OCI-LY1 (cell line): ENCODE measurements around the gene UBE2V1.

Experiments
- H2AFZ ChIP-seq: fragments of 200-600 bp; sonication (generic), shearing (Covaris generic); 2 replicates; pipeline ENCODE4 v1.6.0; 2014; ENCODE audit warnings: antibody characterized with exemption, mild to moderate bottlenecking, low read length
- H3F3A ChIP-seq: fragments of 200-600 bp; sonication (generic), shearing (Covaris generic); 2 replicates; pipeline ENCODE4 v1.6.0; 2014; ENCODE audit warnings: mild to moderate bottlenecking, antibody characterized with exemption, low read length, moderate library complexity; ENCODE audit not compliant: insufficient read depth
- H3K27ac ChIP-seq: fragments of 200-600 bp; sonication (generic); 2 replicates; pipeline ENCODE4 v1.5.1; 2014; ENCODE audit warnings: low read length, mixed run types, mild to moderate bottlenecking, low read depth; ENCODE audit not compliant: poor library complexity, severe bottlenecking
- H3K27me3 ChIP-seq: fragments of 200-600 bp; sonication (generic); 2 replicates; pipeline ENCODE4 v1.6.0; 2014; ENCODE audit warnings: antibody characterized with exemption, mild to moderate bottlenecking, low read length, moderate library complexity; ENCODE audit not compliant: insufficient read depth
- H3K36me3 ChIP-seq: fragments of 200-600 bp; sonication (generic); 2 replicates; pipeline ENCODE4 v1.6.1; 2014; ENCODE audit warnings: mild to moderate bottlenecking, antibody characterized with exemption, low read length, moderate library complexity, mixed read lengths; ENCODE audit not compliant: insufficient read depth
- H3K4me1 ChIP-seq: fragments of 200-600 bp; sonication (generic); 2 replicates; pipeline ENCODE4 v1.5.1; 2014; ENCODE audit warnings: mild to moderate bottlenecking, low read length, moderate library complexity; ENCODE audit not compliant: insufficient read depth, severe bottlenecking
- H3K4me2 ChIP-seq: fragments of 200-600 bp; sonication (generic), shearing (Covaris generic); 2 replicates; pipeline ENCODE4 v1.6.1; 2014; ENCODE audit warnings: low read length
- H3K4me3 ChIP-seq: fragments of 200-600 bp; sonication (generic); 2 replicates; pipeline ENCODE4 v1.5.1; 2014; ENCODE audit warnings: low read length, low read depth, mild to moderate bottlenecking, mixed read lengths; ENCODE audit not compliant: poor library complexity, severe bottlenecking
- H3K79me2 ChIP-seq: fragments of 200-600 bp; shearing (Covaris generic); 2 replicates; pipeline ENCODE4 v1.6.1; 2016; ENCODE audit warnings: mixed run types, low read length, mixed read lengths; ENCODE audit not compliant: insufficient read depth
- H3K9ac ChIP-seq: fragments of 200-600 bp; sonication (generic), shearing (Covaris generic); 2 replicates; pipeline ENCODE4 v1.6.1; 2014; ENCODE audit warnings: mild to moderate bottlenecking, low read length, mixed read lengths
- H3K9me2 ChIP-seq: fragments of 200-600 bp; sonication (generic), shearing (Covaris generic); 2 replicates; pipeline ENCODE4 v1.6.1; 2014; ENCODE audit warnings: low read depth, mild to moderate bottlenecking, low read length, mixed read lengths
- H3K9me3 ChIP-seq: fragments of 200-600 bp; shearing (Covaris generic); 2 replicates; pipeline ENCODE4 v1.6.1; 2014; ENCODE audit warnings: low read length, mixed read lengths
- H4K20me1 ChIP-seq: fragments of 200-600 bp; sonication (generic), shearing (Covaris generic); 2 replicates; pipeline ENCODE4 v1.6.0; 2016; ENCODE audit warnings: mild to moderate bottlenecking, low read length; ENCODE audit not compliant: insufficient read depth
- EZH2 ChIP-seq: fragments of 200-600 bp; sonication (generic), shearing (Covaris generic); IDR thresholded peaks from 2 replicates; pipeline ENCODE4 v1.8.0; 2017; ENCODE audit warnings: borderline replicate concordance, mixed run types, mild to moderate bottlenecking, antibody characterized with exemption, low read length, moderate library complexity, mixed read lengths
- TF ChIP-seq, protein P1 (sequence below): fragments of 200-600 bp; sonication (generic), shearing (Covaris generic); IDR thresholded peaks from 2 replicates; pipeline ENCODE4 v1.5.1; 2017; ENCODE audit warnings: mild to moderate bottlenecking, antibody characterized with exemption, low read length, moderate library complexity, mixed read lengths

UBE2V1 gene

DNA sequence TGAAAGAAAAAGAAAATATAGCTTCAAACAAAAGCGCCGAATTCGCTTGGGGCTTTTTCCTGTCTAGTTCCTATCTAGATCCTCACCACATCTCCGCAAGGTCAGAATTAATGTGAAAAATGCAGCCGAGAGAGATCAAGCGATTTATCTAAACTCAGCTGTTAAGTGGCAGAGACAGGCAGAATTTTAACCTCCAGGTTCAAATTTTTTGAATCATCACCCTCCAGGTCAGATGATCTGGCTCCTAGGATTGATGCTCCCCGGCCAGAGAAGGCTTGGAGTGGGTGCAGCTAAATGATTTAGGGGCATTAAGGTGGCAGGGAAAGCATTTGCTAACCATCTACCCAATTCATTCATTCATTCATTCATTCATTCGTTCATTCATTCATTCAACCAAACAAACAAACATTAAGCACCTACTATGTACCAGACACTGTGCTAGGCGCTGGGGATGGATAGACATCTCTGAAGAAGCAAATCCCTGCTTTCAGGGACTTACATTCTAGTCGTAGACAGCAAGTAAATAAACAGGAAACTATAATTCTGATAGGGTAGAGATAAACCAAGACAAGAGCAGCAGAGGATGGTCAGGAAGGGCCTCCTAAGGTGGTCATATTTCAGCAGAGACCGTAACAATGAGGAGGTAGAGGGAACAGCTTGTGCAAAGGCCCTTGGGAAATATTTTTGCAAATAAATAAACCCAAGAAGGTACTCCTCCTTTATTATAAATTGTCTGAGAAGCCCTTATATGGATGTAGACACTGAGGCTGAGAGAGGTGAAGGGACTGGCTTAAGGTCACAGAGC is 672 bp upstream of the UBE2V1 start:
- Histone ChIP-seq H3K79me2 (peaks cover 41% of the 10 kb centered on the region), H3K4me3 (peak overlapping the region; percentile 96), H3K4me2 (peak overlapping the region; percentile 88), H3K36me3 (0 out of 2 replicates have a peak, but pooled peaks cover 11% of the 10 kb centered on the region), H3K9me2 (no peaks in the 10 kb centered on the region), H3K27me3 (no peaks in the 10 kb centered on the region), H3K9ac (peak overlapping the region; percentile 97), H2AFZ (no peak overlapping the region), H3F3A (no peaks in the 10 kb centered on the region), H3K27ac (peak overlapping the region; percentile 81), H3K4me1 (peaks cover 57% of the 10 kb centered on the region), H4K20me1 (no peaks in the 10 kb centered on the region), H3K9me3 (no peaks in the 10 kb centered on the region)
- TF ChIP-seq EZH2: no peak
- TF ChIP-seq, protein P1, sequence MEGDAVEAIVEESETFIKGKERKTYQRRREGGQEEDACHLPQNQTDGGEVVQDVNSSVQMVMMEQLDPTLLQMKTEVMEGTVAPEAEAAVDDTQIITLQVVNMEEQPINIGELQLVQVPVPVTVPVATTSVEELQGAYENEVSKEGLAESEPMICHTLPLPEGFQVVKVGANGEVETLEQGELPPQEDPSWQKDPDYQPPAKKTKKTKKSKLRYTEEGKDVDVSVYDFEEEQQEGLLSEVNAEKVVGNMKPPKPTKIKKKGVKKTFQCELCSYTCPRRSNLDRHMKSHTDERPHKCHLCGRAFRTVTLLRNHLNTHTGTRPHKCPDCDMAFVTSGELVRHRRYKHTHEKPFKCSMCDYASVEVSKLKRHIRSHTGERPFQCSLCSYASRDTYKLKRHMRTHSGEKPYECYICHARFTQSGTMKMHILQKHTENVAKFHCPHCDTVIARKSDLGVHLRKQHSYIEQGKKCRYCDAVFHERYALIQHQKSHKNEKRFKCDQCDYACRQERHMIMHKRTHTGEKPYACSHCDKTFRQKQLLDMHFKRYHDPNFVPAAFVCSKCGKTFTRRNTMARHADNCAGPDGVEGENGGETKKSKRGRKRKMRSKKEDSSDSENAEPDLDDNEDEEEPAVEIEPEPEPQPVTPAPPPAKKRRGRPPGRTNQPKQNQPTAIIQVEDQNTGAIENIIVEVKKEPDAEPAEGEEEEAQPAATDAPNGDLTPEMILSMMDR: no peak

DNA sequence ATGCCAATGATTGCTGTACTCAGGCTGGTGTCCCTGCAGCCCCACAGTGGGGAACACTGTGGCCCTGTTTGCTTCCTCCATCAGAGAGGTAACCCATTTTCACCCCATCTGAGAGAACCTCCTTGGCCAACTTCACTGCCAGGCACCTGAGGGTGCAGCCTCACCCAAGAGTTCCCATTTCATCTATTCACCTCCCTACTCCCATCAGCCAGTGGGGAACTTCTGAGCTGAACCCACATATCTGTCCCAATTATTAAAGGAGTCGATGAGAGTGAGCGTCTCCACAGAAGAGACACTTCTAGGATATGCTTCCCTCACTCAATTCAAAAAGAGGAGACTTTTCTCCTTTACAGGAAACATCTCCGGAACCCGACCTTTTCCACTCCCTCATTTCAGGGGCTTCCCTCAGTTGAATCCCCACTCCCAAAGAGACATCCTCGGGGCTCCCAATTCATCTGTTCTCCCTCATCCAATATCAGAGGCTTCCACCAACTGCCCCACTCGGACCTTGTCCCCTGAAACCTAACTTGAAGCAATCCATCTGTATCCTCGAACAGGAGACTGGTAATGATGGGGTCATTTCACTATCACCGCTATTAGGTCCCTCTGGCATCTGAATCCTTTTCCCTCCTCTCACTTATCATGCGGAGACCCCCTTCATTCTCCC is 988 bp downstream of the UBE2V1 start:
- no peaks in the 10 kb centered on the region for H4K20me1 ChIP-seq
- H3K27ac ChIP-seq: peak overlapping the region; percentile 46

DNA sequence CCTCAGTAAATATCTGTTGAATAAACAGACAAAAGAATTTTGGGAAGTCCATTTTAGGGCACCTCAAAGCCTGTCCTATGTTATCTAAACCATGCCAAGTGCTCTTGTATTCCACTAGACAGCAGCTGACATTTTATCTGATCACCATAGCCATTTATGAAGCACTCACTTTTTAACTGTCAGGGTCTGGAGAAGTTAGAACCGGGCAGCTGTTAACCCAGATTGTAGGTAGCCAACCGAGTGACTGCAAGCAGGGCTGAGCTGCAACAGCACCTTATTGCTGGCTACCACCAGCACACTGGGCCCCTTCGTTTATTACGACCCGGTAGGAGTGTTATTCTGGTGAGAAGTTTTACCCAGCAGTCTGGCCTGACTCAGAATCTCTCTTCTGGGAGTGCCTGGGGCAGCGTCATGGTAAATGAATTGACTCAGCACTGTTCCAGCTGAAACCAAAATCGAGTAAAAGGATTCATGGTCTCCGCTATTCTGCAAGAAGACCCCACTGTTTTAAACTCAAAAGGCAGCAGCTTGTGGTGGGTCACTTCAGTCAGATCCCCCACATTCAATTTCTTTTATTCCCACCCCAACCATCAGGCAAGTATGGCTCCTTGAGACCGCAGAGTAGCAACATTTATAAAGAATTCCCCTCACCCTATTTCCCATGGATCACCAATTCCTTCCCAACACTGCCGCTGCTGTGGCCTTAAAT is 1.7 kb downstream of the UBE2V1 start:
- Histone ChIP-seq H3K4me1 (peaks cover 60% of the 10 kb centered on the region), H3K36me3 (peaks cover 19% of the 10 kb centered on the region; the same call in 1 of the 2 replicates), H4K20me1 (no peaks in the 10 kb centered on the region), H3K4me2 (peak overlapping the region; percentile 88), H3K9me3 (no peaks in the 10 kb centered on the region), H3K9me2 (no peaks in the 10 kb centered on the region), H3K9ac (peak overlapping the region; percentile 97), H3F3A (no peaks in the 10 kb centered on the region), H3K27me3 (no peaks in the 10 kb centered on the region), H3K4me3 (peak overlapping the region; percentile 96), H3K27ac (peak overlapping the region; percentile 46), H2AFZ (no peak overlapping the region), H3K79me2 (peaks cover 65% of the 10 kb centered on the region)
- TF ChIP-seq, protein P1: no peak
- TF ChIP-seq EZH2: no peak

More for the DNA sequence above, 988 bp downstream of the UBE2V1 start:
- H3K79me2 ChIP-seq: peaks cover 58% of the 10 kb centered on the region
- no peaks in the 10 kb centered on the region for H3K9me2 ChIP-seq
- H3K4me3 ChIP-seq: peak overlapping the region; percentile 96
- H2AFZ ChIP-seq: no peak overlapping the region
- peaks cover 66% of the 10 kb centered on the region for H3K4me1 ChIP-seq
- H3K9me3 ChIP-seq: no peaks in the 10 kb centered on the region
- H3K4me2 ChIP-seq: peak overlapping the region; percentile 88
- peaks cover 19% of the 10 kb centered on the region; the same call in 1 of the 2 replicates for H3K36me3 ChIP-seq
- no peak for TF ChIP-seq EZH2
- TF ChIP-seq, protein P1: no peak
- H3F3A ChIP-seq: no peaks in the 10 kb centered on the region
- peak overlapping the region; percentile 97 for H3K9ac ChIP-seq
- H3K27me3 ChIP-seq: no peaks in the 10 kb centered on the region
